HUES48 (cell line): ENCODE measurements around the gene LRRC8A.
"Not testable (repeated sequence)": the region's sequence is repeated elsewhere in the genome, so short reads cannot be mapped to it uniquely, and the experiment has no call there.

ENCODE experiments used
- H3K27ac ChIP-seq: one replicate; pipeline ENCODE4 v1.7.0; 2013; ENCODE audit warnings: low read depth, low read length, inconsistent platforms
- H3K27me3 ChIP-seq: 2 replicates; pipeline ENCODE4 v1.6.1; 2013; ENCODE audit warnings: mild to moderate bottlenecking, low read length; ENCODE audit not compliant: control insufficient read depth, insufficient read depth
- H3K36me3 ChIP-seq: 2 replicates; pipeline ENCODE4 v1.6.1; 2013; ENCODE audit warnings: low read length; ENCODE audit not compliant: control insufficient read depth, insufficient read depth
- H3K4me1 ChIP-seq: 2 replicates; pipeline ENCODE4 v1.6.1; 2013; ENCODE audit warnings: mild to moderate bottlenecking, low read length; ENCODE audit not compliant: control insufficient read depth, insufficient read depth
- H3K4me3 ChIP-seq: 2 replicates; pipeline ENCODE4 v1.5.1; 2013; ENCODE audit warnings: mild to moderate bottlenecking, low read depth, low read length
- H3K9ac ChIP-seq: 2 replicates; pipeline ENCODE4 v1.6.1; 2013; ENCODE audit warnings: mild to moderate bottlenecking, low read depth, low read length, moderate library complexity
- H3K9me3 ChIP-seq: 2 replicates; pipeline ENCODE4 v1.6.1; 2013; ENCODE audit warnings: low read length; ENCODE audit not compliant: control insufficient read depth, insufficient read depth

The LRRC8A gene

DNA sequence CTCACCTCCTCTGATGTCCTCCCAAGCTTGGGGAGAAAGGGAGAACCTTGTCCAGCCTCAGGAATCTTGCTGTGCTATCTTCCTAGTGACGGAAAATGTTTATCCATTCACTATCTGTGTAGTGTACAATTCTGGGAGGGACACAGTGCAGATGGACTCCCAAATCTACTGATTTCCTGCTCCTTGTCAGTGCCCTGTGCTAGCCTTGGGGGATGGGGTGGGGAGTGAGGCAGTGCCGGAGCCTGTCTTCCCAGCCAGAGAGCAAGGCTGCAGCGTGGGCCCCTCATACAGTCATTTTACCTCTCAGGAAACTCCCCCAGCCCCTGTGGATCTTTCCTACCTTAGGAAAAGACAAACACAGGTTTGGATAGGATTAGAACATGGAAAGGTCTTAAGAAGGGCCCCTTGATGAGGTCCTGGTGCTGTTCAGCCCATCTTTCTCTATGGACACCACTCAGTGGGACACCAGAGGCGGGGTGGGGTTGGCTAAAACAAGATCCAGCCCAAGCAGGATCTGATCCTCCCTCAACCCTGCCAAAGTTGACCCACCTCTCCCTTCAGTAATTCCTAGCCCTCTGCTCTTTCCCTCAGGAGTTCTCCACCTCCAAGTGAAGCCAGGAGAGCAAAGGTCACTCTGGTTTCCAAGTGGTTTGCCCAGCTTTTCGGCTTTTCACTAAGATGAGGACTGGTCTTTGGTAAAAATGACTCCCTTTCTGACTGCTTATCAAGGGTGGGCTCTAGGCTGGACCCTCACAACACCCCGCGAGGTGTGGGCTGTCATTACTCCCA, 62.1 kb downstream of the LRRC8A start:
- H3K27ac ChIP-seq = no peak overlapping the region
- 0 out of 2 replicates have a peak, but pooled peaks cover 6% of the 10 kb centered on the region for H3K4me1 ChIP-seq
- no peaks in the 10 kb centered on the region for H3K27me3 ChIP-seq
- H3K36me3 ChIP-seq = peaks cover 8% of the 10 kb centered on the region
- no peak overlapping the region for H3K4me3 ChIP-seq
- H3K9ac ChIP-seq = no peak overlapping the region
- no peaks in the 10 kb centered on the region for H3K9me3 ChIP-seq

DNA sequence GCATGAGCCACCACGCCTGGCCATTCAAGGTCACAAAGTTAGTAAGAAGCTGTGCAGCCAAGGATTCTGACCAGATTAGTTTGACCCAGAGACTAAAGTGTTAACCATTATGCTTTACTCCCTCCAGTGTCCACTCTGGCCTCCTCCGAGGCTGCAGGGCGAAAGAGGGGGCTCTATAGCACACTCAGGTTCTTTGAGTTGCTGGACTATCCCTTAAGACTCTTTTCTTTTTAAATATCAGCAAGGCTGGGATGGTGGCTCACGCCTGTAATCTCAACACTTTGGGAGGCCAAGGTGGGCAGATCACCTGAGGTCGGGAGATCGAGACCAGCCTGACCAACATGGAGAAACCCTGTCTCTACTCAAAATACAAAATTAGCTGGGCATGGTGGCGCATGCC, 63.0 kb downstream of the LRRC8A start:
- H3K4me3 ChIP-seq, H3K27me3 ChIP-seq, H3K4me1 ChIP-seq, H3K9me3 ChIP-seq, H3K9ac ChIP-seq, H3K27ac ChIP-seq: not testable (repeated sequence)
- peaks cover 16% of the 10 kb centered on the region for H3K36me3 ChIP-seq

DNA sequence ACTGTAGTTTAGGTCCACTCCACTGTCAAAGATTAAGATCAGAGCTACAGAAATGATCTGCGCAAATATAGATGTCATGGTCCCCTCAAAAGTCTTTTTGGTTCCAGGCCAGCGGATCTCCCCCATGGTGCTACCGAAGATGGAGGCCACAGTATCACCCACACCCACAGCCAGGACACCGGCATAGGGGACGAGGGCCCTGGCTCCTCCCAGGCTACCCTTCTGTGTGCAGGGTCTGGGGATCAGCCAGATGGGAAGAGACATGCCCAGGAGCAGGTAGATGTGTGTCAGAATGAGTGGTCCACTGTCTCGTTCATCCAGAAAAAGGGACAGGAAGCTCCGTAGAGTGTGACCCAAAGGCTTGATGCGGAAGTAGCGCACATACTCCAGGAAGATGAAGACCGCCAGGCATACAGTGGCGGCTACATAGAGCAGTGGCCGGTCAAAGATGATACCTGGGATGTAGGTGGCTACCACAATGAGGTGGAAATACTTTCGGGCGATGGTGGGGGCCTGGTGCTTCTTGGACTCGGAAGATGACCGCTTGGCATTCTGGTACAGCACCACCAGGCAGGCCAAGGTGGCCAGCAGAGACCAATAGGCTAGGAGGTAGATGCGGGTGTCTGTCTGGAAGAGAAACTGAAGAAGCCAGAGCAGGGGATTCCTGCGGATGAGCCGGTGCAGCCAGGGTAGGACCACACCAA, 64.0 kb downstream of the LRRC8A start:
- Histone ChIP-seq H3K4me3 (peak overlapping the region; percentile 92; the same call in 1 of the 2 replicates), H3K9me3 (no peaks in the 10 kb centered on the region), H3K27me3 (no peaks in the 10 kb centered on the region), H3K9ac (no peak overlapping the region), H3K36me3 (peaks cover 26% of the 10 kb centered on the region), H3K27ac (no peak overlapping the region), H3K4me1 (0 out of 2 replicates have a peak, but pooled peaks cover 6% of the 10 kb centered on the region)

DNA sequence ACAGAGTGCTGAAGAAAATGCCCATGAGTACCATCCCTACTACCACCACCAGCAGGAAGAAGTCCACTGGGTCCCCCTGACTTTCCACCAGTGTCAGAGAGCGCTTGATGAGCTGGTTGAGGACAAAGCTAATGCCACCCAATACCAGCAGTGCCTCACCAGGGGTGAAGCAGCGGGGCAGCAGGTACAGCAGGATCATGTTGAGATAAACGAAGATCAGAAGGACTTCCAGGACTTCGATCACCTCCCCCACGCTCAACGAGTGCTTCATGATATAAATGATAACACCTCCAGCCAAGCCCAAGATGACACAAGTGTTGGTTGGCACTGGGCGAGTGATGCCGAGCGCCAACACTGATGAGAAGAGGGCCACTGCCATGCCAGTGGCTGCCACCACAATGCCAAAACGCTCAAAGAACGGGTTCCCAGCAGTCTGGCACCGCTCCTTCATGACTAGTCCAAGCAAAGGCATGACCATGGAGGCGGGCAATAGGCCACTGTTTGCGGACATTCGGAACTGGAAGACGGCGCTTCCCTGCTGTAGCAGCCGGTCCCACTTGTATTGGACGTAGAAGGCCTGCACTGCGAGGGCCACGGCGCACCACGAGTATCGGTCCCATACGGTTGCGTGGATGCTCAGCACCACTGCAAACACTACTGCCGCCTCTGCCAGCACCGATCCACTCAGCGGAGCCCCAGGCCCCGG, 64.8 kb downstream of the LRRC8A start:
- Histone ChIP-seq H3K4me3 (peak overlapping the region; percentile 92), H3K9me3 (no peaks in the 10 kb centered on the region), H3K27ac (peak overlapping the region; percentile 83), H3K4me1 (0 out of 2 replicates have a peak, but pooled peaks cover 6% of the 10 kb centered on the region), H3K27me3 (no peaks in the 10 kb centered on the region), H3K36me3 (peaks cover 32% of the 10 kb centered on the region), H3K9ac (peak overlapping the region; percentile 78)

DNA sequence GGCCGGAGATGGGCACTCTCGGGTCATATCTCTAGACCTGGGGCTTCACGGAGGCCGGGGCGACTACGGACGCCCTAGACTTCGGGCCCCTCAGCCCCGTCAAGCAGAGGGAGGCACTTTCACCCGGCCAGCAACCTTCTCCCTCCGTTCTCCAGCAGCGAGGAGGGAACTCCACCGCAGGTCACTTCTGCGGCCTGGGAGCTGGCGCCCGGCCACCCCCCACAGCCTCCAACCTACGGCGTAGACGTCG, 65.3 kb downstream of the LRRC8A start:
- H3K27ac ChIP-seq = peak overlapping the region; percentile 83

DNA sequence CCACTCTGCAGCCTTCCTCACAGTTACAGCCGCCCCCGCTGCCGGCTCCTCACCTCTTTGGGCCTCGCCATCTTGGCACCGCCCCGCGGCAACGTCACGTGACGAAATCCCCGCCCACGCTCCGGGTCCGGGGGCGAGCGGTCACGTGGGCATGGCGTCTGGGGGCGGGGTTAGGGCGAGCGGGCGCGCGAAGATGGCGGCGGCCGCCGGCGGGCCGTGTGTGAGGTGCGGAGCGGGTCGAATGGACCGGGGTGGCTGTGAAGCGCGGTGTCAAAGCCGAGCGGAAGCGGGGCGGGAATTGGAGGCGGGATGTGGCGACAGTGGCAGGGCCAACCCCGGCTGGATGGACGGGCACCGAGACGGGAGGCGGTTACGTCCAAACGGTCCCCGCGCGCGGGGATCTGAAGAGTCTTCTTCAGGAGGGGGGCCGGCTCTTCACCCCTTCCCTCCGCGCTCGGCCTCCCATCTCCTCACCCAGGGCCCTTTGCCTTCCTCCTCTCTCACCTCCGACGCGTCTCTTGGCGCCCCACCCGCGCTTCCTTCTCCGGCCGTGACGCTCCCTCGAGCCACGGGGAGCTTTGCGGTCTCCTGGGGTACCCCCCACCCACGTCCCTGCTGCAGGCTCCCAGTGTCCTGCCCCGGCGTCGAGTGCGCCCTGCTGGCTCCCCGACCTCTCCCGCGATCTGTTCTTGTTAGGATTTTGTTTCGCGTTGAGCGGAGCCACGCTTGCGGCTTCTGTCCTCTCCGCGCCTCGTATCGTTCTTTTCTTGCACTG, 65.8 kb downstream of the LRRC8A start, which contains the start of the genes DOLK and NUP188:
TSS of gene DOLK (minus strand) at position 77 of the 775 bp plus-strand sequence. CDS start 300 bp downstream, outside the sequence.
TSS of gene NUP188 (plus strand) at position 173 of the 775 bp plus-strand sequence. CDS start at position 194, 21 bp downstream.
- Histone ChIP-seq H3K9ac (peak within 1 kb of the TSS; percentile 81), H3K36me3 (peaks cover 37% of the 10 kb centered on the region), H3K27me3 (no peaks in the 10 kb centered on the region), H3K4me1 (0 out of 2 replicates have a peak, but pooled peaks cover 6% of the 10 kb centered on the region), H3K27ac (peak within 1 kb of the TSS; percentile 87), H3K9me3 (no peaks in the 10 kb centered on the region), H3K4me3 (peak within 1 kb of the TSS; percentile 92)

More for the DNA sequence above, 65.3 kb downstream of the LRRC8A start:
- Histone ChIP-seq H3K9me3 (no peaks in the 10 kb centered on the region), H3K4me1 (0 out of 2 replicates have a peak, but pooled peaks cover 6% of the 10 kb centered on the region), H3K36me3 (peaks cover 34% of the 10 kb centered on the region), H3K9ac (peak overlapping the region; percentile 78), H3K27me3 (no peaks in the 10 kb centered on the region), H3K4me3 (peak overlapping the region; percentile 92)

DNA sequence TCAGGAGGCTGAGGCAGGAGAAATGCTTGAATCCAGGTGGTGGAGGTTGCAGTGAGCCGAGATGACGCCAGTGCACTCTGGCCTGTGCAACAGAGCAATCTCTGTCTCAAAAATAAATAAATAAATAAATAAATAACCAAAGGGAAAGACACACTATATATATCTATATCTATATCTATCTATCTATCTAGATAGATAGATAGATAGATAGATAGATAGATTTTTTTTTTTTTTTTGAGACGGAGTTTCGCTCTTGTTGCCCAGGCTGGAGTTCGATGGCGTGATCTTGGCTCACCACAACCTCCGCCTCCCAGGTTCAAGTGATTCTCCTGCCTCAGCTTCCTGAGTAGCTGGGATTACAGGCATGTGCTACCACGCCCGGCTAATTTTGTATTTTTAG, 79.5 kb downstream of the LRRC8A start:
- H3K9ac ChIP-seq, H3K9me3 ChIP-seq, H3K27ac ChIP-seq, H3K4me3 ChIP-seq, H3K4me1 ChIP-seq, H3K27me3 ChIP-seq: not testable (repeated sequence)
- H3K36me3 ChIP-seq = peaks cover 79% of the 10 kb centered on the region
